Keratinocyte (primary cell): ENCODE results near the gene DOCK1.

Source experiments
- EZH2 ChIP-seq: IDR thresholded peaks from one replicate; pipeline ENCODE4 v1.6.1; 2012; ENCODE audit warnings: inconsistent platforms, mild to moderate bottlenecking, low read length, moderate library complexity
- TF ChIP-seq, protein P1 (sequence below), 3 experiments: IDR thresholded peaks in 1 of 3; conservative IDR thresholded peaks in 1 of 3; optimal IDR thresholded peaks in 1 of 3; 2 replicates in 2 of 3; 3 replicates in 1 of 3; pipeline versions ENCODE3 to v1.5.1; 2011; ENCODE audit warnings: low read length in 3 of 3, mild to moderate bottlenecking in 3 of 3, moderate library complexity in 2 of 3, control low read depth in 1 of 3, inconsistent platforms in 1 of 3; ENCODE audit not compliant: insufficient read depth in 2 of 3; ENCODE audit errors: extremely low read depth in 1 of 3

DNA sequence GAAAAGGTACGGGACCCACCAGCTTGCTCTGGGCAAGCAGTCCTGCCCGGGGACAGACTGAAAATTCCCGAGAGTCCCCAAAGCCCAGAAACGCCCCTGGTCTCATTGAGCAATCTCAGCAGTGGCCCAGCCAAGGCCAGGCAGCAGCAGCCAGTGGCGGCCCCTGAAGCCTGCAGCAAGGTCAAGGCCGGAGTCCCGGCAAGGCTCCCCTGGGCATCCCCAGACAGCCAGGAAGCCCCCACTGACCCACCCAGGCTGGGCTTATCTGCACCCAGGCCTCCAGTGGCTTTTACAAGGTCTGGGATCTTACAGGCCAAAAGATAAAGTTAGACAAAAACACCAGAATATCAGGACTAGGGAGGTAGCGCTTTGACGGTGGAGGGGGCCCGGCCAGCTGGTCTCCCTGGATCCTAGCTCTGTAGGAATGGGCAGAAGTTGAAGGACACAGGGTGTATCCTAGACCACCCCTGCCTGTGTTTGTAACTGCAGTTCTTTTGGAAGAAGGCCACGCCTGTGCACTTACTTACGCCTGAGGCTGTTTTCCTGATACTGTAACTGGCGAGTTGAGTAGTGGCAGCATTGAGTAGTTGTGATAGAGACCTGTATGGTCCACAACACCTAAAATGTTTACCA, 513.4 kb downstream of the DOCK1 start:
- TF ChIP-seq, protein P1, sequence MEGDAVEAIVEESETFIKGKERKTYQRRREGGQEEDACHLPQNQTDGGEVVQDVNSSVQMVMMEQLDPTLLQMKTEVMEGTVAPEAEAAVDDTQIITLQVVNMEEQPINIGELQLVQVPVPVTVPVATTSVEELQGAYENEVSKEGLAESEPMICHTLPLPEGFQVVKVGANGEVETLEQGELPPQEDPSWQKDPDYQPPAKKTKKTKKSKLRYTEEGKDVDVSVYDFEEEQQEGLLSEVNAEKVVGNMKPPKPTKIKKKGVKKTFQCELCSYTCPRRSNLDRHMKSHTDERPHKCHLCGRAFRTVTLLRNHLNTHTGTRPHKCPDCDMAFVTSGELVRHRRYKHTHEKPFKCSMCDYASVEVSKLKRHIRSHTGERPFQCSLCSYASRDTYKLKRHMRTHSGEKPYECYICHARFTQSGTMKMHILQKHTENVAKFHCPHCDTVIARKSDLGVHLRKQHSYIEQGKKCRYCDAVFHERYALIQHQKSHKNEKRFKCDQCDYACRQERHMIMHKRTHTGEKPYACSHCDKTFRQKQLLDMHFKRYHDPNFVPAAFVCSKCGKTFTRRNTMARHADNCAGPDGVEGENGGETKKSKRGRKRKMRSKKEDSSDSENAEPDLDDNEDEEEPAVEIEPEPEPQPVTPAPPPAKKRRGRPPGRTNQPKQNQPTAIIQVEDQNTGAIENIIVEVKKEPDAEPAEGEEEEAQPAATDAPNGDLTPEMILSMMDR (optimal IDR thresholded peaks at IDR 0.05 in 1 of 3, IDR thresholded peaks at IDR 0.05 in 1 of 3, conservative IDR thresholded peaks at IDR 0.05 in 1 of 3; ENCODE audit: extremely low read depth in 1 of 3, insufficient read depth in 2 of 3, low read length in 3 of 3), result no peak
- no peak for TF ChIP-seq EZH2
